HepG2 (cell line): ENCODE results near the gene ABCF1. TPM values are rescaled to one million over a fixed set of nuclear protein-coding genes. Genes with fewer than 3 reads are reported as not detected.
A peak's percentile ranks its signal among the peaks of the same experiment; 100 is the strongest.

Experiments
- AHR ChIP-seq: IDR thresholded peaks from 2 replicates; pipeline ENCODE4 v1.6.1; 2018; ENCODE audit warnings: missing genetic modification reagents, missing compliant biosample characterization
- DMAP1 ChIP-seq: IDR thresholded peaks from 2 replicates; pipeline ENCODE4 v1.6.1; 2016
- GATA4 ChIP-seq: sonication (generic); IDR thresholded peaks from 2 replicates; pipeline ENCODE4 v1.6.1; 2016; ENCODE audit warnings: antibody characterized with exemption, low read depth, borderline replicate concordance
- HCFC1 ChIP-seq: fragments of 150-350 bp; IDR thresholded peaks from 2 replicates; pipeline ENCODE4 v1.6.1; 2014; ENCODE audit warnings: low read depth, low read length
- KLF11 ChIP-seq: IDR thresholded peaks from 2 replicates; pipeline ENCODE4 v1.6.1; 2016; ENCODE audit warnings: missing compliant biosample characterization
- MED1 ChIP-seq: sonication (generic); formaldehyde crosslinking; IDR thresholded peaks from 2 replicates; pipeline ENCODE4 v1.4.0; 2020; ENCODE audit warnings: missing genetic modification reagents
- MIER2 ChIP-seq: IDR thresholded peaks from 2 replicates; pipeline ENCODE4 v1.6.1; 2016; ENCODE audit warnings: missing biosample characterization, missing genetic modification reagents
- NCOA5 ChIP-seq: sonication (generic); formaldehyde crosslinking; IDR thresholded peaks from 2 replicates; pipeline ENCODE4 v1.4.0; 2020; ENCODE audit warnings: missing genetic modification reagents
- NCOR1 ChIP-seq: fragments of 200-600 bp; sonication (generic); IDR thresholded peaks from 2 replicates; pipeline ENCODE4 v1.7.0; 2017; ENCODE audit warnings: antibody characterized with exemption, low read length, borderline replicate concordance
- NR2F2 ChIP-seq: IDR thresholded peaks from 2 replicates; pipeline ENCODE4 v1.6.1; 2012; ENCODE audit warnings: low read depth, inconsistent platforms, borderline replicate concordance
- PCBP1 ChIP-seq: fragments of 200-400 bp; formaldehyde crosslinking; IDR thresholded peaks from 2 replicates; pipeline ENCODE4 v1.6.1; 2017; ENCODE audit warnings: mild to moderate bottlenecking, low read depth, low read length, borderline replicate concordance
- SATB2 ChIP-seq: sonication (generic); formaldehyde crosslinking; IDR thresholded peaks from 2 replicates; pipeline ENCODE4 v1.5.0; 2020; ENCODE audit warnings: missing genetic modification reagents
- SRY ChIP-seq: sonication (generic); formaldehyde crosslinking; IDR thresholded peaks from 2 replicates; pipeline ENCODE4 v1.8.0; 2022; ENCODE audit warnings: mild to moderate bottlenecking, missing genetic modification reagents
- ZFP37 ChIP-seq: sonication (generic); formaldehyde crosslinking; IDR thresholded peaks from 2 replicates; pipeline ENCODE4 v1.4.0; 2020; ENCODE audit warnings: missing genetic modification reagents, borderline replicate concordance
- ZNF552 ChIP-seq: sonication (generic); formaldehyde crosslinking; IDR thresholded peaks from 2 replicates; pipeline ENCODE4 v1.9.0; 2022; ENCODE audit warnings: missing genetic modification reagents, mild to moderate bottlenecking, borderline replicate concordance
- ZNF569 ChIP-seq: sonication (generic); formaldehyde crosslinking; IDR thresholded peaks from 2 replicates; pipeline ENCODE4 v1.5.0; 2020; ENCODE audit warnings: mild to moderate bottlenecking, missing genetic modification reagents, moderate library complexity, borderline replicate concordance
- ZNF598 ChIP-seq: sonication (generic); formaldehyde crosslinking; IDR thresholded peaks from 2 replicates; pipeline ENCODE4 v1.5.1; 2020; ENCODE audit warnings: mild to moderate bottlenecking, missing genetic modification reagents, borderline replicate concordance
- ZNF891 ChIP-seq: sonication (generic); formaldehyde crosslinking; IDR thresholded peaks from 2 replicates; pipeline ENCODE4 v1.5.0; 2020; ENCODE audit warnings: mild to moderate bottlenecking, missing genetic modification reagents
- polyA plus RNA-seq, 8 experiments: library from polyadenylated mRNA; depleted of rRNA in 3 of 8; stranded (reverse) in 7 of 8; unstranded in 1 of 8; fragments of >200 nt; fragmentation: Illumina TruSeq in 4 of 8; extraction: Trizol in 4 of 8; gene quantifications; 2 replicates each; pipeline versions ENCODE4 v1.2.1 to v1.2.3, GENCODE V29; 2011 to 2016; ENCODE audit warnings: low read depth in 4 of 8, missing spikeins in 1 of 8, mixed read lengths in 1 of 8; ENCODE audit not compliant: insufficient read depth in 1 of 8
- total RNA-seq, 5 experiments: library from RNA; depleted of rRNA; stranded (reverse); fragments of >200 nt; fragmentation: Illumina TruSeq; extraction: Trizol; gene quantifications; 2 replicates each; pipeline ENCODE4 v1.2.3, GENCODE V29; 2016; ENCODE audit warnings: low read depth in 1 of 5
- TF ChIP-seq, protein P1 (sequence below): sonication (generic); formaldehyde crosslinking; IDR thresholded peaks from 2 replicates; pipeline ENCODE4 v1.5.1; 2020; ENCODE audit warnings: missing genetic modification reagents, mild to moderate bottlenecking, borderline replicate concordance
- TF ChIP-seq, protein P2 (sequence below): sonication (generic); formaldehyde crosslinking; IDR thresholded peaks from 2 replicates; pipeline ENCODE4 v1.5.1; 2020; ENCODE audit warnings: missing genetic modification reagents, mild to moderate bottlenecking, borderline replicate concordance
- TF ChIP-seq, protein P3 (sequence below): sonication (generic); formaldehyde crosslinking; IDR thresholded peaks from 2 replicates; pipeline ENCODE4 v1.9.0; 2021; ENCODE audit warnings: missing genetic modification reagents, borderline replicate concordance
- TF ChIP-seq, protein P4 (sequence below): sonication (generic); formaldehyde crosslinking; IDR thresholded peaks from 2 replicates; pipeline ENCODE4 v1.8.1; 2022; ENCODE audit warnings: mild to moderate bottlenecking, missing genetic modification reagents

Gene ABCF1
- total and polyA plus RNA-seq, 2 of the 13 experiments (the other 11 are each of a cell fraction or from before 2014, with no cell fraction given): 25.4 to 98.9 TPM

DNA sequence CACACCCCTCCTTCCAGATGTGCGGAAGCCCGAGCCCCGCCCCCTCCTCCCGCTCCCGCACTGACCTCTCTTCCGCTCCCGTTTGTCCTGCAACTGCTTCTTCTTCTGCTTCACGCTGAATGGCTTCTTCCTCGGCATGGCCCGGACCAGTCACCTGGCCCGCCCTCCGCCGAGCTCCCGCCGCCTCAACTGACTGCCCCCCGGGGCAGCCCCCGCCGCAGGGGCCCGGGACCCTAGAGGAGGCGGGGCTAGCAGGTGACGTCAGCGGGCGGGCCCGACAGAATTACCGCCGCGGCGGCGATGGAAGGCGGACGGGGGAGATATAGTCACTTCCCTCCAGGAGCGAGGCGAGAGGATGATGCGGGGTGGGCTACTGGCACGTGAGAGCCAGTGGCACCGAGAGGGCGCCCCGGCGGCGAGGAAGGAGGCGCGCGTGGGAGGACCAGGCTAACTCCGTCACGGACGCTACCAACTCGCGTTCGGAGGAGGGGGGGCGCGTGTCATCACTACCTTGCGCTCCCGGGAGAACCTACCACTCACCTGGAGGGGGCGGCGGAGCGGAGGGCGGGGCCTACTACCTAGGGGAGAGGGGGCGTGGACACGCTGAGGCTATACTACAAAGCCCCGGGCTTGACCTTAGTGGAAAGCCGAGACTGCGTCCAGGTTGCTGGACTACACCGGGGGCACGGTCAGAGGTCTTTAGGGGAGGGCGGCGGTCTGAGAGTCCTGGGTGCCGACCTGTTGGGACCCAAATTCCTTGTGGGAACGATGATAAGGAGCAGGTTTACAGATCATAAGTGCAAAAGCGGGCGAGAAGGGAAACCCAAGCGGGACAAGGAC lies 15.0 kb upstream of the ABCF1 start, which contains the start of gene GNL1 (continued):
- TF ChIP-seq MIER2 (CRISPR knock-in tag) (no peak; the same call in none of the 2 replicates), SATB2 (0 out of 2 replicates have a peak, but pooled peaks have one; percentile 58), ZNF569 (CRISPR knock-in tag) (no peak), PCBP1 (0 out of 2 replicates have a peak, but pooled peaks have one; percentile 75), ZFP37 (CRISPR knock-in tag) (peak; percentile 80; the same call in 1 of the 2 replicates), MED1 (CRISPR knock-in tag) (peak; percentile 44), NR2F2 (peak; percentile 85), HCFC1 (peak; percentile 56; the same call in 1 of the 2 replicates), NCOA5 (CRISPR knock-in tag) (no peak), DMAP1 (peak; percentile 60), NCOR1 (peak; percentile 81), ZNF891 (CRISPR knock-in tag) (peak; percentile 64; the same call in 1 of the 2 replicates), GATA4 (peak; percentile 59; the same call in 1 of the 2 replicates), AHR (no peak; the same call in 1 of the 2 replicates), ZNF552 (CRISPR knock-in tag) (no peak), KLF11 (CRISPR knock-in tag) (no peak), SRY (CRISPR knock-in tag) (no peak), ZNF598 (CRISPR knock-in tag) (no peak)
- TF ChIP-seq, protein P1, sequence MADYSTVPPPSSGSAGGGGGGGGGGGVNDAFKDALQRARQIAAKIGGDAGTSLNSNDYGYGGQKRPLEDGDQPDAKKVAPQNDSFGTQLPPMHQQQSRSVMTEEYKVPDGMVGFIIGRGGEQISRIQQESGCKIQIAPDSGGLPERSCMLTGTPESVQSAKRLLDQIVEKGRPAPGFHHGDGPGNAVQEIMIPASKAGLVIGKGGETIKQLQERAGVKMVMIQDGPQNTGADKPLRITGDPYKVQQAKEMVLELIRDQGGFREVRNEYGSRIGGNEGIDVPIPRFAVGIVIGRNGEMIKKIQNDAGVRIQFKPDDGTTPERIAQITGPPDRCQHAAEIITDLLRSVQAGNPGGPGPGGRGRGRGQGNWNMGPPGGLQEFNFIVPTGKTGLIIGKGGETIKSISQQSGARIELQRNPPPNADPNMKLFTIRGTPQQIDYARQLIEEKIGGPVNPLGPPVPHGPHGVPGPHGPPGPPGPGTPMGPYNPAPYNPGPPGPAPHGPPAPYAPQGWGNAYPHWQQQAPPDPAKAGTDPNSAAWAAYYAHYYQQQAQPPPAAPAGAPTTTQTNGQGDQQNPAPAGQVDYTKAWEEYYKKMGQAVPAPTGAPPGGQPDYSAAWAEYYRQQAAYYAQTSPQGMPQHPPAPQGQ (CRISPR knock-in tag): no peak
- TF ChIP-seq, protein P2, sequence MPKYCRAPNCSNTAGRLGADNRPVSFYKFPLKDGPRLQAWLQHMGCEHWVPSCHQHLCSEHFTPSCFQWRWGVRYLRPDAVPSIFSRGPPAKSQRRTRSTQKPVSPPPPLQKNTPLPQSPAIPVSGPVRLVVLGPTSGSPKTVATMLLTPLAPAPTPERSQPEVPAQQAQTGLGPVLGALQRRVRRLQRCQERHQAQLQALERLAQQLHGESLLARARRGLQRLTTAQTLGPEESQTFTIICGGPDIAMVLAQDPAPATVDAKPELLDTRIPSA: peak; percentile 65; the same call in 1 of the 2 replicates
- TF ChIP-seq, protein P3, sequence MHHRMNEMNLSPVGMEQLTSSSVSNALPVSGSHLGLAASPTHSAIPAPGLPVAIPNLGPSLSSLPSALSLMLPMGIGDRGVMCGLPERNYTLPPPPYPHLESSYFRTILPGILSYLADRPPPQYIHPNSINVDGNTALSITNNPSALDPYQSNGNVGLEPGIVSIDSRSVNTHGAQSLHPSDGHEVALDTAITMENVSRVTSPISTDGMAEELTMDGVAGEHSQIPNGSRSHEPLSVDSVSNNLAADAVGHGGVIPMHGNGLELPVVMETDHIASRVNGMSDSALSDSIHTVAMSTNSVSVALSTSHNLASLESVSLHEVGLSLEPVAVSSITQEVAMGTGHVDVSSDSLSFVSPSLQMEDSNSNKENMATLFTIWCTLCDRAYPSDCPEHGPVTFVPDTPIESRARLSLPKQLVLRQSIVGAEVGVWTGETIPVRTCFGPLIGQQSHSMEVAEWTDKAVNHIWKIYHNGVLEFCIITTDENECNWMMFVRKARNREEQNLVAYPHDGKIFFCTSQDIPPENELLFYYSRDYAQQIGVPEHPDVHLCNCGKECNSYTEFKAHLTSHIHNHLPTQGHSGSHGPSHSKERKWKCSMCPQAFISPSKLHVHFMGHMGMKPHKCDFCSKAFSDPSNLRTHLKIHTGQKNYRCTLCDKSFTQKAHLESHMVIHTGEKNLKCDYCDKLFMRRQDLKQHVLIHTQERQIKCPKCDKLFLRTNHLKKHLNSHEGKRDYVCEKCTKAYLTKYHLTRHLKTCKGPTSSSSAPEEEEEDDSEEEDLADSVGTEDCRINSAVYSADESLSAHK (CRISPR knock-in tag): no peak
- TF ChIP-seq, protein P4, sequence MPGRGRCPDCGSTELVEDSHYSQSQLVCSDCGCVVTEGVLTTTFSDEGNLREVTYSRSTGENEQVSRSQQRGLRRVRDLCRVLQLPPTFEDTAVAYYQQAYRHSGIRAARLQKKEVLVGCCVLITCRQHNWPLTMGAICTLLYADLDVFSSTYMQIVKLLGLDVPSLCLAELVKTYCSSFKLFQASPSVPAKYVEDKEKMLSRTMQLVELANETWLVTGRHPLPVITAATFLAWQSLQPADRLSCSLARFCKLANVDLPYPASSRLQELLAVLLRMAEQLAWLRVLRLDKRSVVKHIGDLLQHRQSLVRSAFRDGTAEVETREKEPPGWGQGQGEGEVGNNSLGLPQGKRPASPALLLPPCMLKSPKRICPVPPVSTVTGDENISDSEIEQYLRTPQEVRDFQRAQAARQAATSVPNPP (CRISPR knock-in tag): 0 out of 2 replicates have a peak, but pooled peaks have one; percentile 45
